CD4-positive, alpha-beta T cell treated with Interferon gamma for 1 hour (primary cell): Measurements from ENCODE around the gene CASP1.
"Not testable (repeated sequence)": the region's sequence is repeated elsewhere in the genome, so short reads cannot be mapped to it uniquely, and the experiment has no call there.

Experiments used
- DNase-seq: peaks from one replicate; pipeline ENCODE4 v3.0.0-alpha.2; 2020

Gene CASP1

DNA sequence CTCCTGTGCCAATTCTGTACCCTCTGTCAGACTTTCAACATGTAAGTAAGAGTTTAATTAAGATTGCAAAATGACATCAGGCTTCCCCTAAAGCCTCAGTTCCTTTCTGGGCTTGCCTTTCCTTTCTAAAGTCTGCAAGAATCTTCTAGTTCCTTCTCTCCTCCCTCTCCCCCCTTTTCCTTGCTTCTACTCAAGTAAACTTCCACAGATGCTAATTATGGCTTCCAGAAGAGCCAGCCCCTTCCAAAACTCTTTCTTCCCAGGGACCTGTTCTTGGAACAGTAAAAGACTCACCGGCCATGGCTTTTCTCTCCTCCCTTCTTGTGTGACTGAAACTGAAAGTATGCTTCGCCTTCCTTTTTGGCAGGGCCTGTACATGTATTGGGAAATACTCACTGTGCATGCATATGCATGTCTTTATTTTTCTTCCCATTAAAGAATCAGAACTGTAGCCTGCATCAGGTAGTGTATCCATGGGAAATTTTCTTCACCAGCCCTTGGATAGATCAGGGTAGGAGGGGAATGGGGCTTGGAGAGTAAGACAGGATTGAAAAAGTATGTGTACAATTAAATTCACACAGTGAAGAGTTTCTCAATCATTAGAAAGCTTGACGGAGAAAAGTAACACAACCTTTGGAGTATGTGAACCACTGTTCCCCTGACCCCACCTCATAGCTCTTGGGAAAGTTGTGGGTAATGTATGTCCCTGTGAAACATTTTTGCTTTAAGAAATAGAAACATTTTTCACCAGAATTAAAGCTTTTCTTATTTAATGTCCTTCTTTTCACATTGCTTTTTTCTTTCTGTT is at the start of gene CASP1:
CASP1 (minus strand) TSS at position 332 of the 808 bp plus-strand sequence; CDS start at position 301, 31 bp downstream.
- DNase-seq: peak; percentile 23

DNA sequence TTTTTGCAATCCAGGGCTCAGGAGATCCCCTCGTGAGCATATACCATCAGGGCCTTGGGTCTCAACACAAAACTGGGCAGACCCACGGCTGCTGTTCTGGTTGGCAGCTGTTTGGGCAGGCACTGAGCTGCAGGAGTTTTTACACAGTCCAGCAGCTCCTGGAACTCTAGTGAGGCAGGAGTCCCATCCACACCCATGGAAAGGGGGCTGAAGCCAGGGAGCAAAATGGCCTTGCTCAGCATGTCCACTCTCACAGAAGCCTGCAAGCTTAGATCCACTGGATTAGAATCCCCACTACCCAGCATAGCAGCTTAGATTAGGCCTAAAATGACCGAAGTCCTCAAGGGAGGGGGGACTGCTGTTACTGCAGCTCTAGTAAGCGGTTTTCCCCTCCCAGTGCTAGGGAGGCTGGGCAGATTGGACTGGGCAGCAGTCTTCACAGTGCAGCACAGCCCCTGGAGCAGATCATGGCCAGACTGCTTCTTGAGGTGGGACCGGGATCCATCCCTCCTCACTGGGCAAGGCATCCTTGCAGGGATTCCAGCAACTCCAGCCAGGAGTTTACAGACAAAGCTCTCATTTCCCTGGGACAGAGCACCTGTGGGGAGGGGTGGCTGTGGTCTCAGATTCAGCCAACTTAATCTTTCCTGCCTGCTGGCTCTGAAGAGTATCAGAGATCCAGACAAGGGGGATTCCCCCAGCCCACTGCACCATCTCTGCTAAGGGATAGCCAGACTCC is 46.6 kb upstream of the CASP1 start:
- DNase-seq: no peak

DNA sequence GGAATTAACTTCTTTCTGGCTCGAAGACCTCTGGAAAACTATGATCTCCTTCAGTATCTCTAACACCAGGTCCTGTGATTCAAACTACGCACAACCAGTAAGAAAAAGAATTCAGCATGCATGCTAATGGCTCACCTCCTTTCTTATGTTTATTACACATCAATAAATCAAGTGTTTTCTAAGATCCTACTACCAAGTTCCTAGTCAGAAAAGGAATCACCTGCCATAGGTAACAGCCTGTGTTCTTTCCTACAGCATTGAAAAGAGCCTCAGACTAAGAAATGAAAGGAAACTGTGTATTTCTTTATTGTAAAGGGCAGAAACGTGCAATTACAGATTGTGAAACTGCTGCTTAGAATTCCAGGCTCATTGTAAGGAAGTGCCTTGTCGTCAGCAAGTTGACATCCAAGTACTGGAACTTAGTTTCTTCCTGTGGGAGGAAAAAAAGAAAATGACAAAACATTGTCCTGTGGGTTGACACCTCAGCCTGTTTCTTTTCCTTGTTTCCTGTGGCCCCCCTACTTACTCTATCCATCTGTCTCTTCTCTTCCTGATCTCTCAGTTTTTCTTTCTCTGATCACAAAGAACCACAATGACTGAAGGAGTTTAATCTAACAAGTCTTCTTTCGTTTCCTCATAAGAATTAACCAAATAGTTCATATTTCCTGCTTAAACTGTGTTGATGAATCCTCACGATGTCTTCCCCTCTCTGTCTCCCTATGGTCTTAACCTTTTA is 45.4 kb upstream of the CASP1 start:
- DNase-seq: not testable (repeated sequence)

DNA sequence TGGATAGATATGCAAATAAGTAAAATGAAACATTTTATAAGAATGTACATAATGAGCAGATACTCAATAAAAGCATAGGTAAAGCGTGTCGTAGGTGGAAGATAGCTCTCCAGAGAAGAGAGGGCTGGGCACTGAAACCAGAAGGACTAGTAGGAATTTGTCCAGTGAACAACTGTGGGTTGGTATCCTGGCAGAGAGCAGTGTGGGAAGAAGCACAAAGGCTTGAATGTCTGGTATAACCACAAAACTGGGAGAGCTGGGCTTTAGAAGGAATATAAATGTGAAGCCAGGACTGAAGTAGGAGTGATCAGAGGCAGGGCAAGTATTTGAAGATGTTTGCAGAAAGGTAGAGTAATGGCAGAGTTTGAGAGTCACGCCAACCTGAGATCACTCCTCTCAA is 43.3 kb upstream of the CASP1 start:
- DNase-seq: no peak

DNA sequence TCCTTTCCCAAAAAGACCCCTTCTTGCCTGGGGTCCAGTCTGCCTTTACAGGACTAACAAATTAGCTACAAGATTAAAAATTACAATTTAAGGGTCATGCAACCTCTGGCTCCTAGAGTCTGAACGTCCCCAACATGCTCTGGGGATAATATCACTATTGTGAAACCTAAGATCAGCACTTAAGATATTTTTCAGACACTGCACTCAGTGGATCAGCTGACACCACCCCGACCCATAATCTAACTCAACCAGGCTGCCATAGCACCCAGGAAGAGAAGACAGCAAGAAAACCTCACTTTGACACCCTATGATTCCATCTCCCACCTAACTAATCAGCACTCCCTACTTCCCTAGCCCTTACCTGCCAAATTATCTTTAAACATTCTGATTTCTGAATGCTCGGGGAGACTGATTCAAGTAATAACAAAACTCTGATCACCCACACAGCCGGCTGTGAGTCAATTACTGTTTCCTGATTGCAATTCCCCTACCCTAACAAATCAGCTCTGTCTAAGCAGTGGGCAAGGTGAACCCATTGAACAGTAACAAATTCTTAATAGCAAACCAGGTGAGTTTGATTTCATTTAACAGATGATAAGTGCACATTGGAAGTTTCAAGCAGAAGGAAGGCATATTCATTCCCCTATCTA is 42.3 kb upstream of the CASP1 start:
- not testable (repeated sequence) for DNase-seq

DNA sequence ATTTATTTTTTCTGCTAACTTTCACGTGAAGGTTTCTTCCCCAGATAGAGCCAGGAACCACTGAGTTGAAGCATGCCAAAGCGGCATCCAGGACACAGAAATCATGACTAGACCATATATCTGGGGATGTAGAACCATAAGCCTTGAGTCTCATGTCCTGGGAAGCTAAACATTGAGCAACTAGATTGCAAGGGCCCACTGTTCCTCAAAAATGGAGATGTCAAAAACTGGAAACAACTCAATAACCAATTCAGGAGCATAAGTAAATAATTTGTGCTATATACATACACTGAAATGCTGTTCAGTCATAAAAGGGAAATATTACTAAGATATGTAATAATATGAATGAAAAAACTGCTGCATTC is 39.2 kb upstream of the CASP1 start:
- DNase-seq: no peak

DNA sequence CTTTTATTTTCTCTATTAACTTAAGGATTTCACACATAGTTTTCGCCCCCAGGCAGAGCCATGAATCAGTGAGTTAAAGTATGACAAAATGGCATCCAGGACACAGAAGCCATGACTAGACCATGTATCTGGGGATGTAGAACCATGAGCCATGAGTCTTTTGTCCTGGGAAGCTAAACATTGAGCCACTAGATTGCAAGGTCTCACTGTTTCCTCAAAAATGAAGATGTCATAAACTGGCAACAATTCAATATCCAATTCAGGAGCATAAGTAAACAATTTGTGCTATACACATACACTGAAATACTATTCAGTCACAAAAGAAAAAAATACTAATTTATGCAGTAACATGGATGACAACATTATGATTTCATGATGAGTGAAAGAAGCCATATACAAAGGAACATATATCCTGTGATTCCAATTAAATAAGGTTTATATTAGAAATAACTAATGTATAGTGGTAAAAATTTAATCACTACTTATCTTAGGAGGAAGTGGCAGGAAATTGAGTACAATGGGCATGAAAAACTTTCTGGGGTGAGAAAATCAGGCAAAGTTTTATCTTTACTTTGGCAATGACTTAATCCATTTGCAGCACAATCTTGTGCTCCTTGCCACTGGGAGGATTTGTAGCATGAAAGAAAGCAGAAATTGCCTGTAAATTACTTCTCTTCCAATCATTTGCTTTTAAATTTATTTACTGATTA is 38.7 kb upstream of the CASP1 start:
- DNase-seq: no peak

DNA sequence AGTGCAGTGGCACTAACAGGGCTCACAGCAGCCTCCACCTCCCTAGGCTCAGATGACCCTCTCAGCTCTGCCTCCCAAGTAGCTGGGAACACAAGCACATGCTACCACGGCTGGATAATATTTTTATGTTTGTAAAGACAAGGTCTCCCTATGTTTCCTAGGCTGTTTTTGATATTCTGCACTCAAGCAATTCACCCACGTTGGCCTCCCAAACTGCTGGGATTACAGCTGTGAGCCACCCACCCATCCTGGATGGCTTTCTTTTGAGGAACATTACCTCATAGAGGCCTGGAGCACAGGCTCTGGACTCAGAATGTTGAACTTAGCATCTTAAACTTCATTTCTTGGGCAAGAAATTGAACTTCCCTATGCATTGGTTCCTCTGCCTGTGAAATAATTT is 37.1 kb upstream of the CASP1 start:
- not testable (repeated sequence) for DNase-seq

DNA sequence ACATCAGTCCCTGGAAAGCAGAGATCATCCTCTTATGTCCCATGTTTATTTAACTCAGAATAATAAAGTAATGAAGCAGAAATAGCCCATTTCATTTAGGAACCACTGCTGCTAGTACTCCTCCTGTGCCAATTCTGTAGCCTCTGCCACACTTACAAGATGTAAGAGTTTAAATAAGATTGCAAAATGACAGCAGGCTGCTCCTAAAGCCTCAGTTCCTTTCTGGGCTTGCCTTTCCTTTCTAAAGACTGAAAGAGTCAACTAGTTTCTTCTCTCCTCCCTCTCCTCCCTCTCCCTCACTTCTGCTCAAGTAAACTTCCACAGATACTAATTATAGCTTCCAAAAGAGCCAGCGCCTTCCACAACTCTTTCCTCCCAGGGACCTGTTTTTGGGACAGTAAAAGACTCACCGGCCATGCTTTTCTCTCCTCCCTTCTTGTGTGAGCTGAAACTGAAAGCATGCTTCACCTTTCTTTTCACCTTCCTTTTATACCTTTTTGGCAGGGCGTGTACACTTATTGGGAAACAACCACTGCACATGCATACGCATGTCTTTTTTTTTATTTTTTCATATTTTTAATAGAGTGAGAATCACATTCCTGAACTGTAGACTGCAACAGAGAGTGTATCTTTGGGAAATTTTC is 36.3 kb upstream of the CASP1 start:
- no peak for DNase-seq

DNA sequence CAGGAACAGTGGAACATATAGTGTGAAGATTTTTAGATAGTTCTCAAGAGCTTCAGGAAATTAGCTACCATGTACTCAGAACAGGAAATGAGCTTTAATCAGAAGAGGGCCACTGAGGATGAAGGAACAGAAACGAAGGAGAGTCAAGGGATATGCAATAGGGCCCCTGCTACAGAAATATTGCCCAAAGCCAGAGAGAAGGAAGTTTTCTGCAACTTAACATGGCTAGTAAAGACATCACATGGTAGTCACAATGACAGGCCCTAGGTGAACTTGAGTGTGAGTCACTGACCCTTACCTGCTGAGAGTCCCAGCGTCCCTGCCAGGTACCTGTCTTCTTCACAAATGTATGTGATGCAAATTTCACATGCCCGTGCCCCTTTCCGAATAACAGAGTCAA is 35.4 kb upstream of the CASP1 start:
- DNase-seq: no peak

DNA sequence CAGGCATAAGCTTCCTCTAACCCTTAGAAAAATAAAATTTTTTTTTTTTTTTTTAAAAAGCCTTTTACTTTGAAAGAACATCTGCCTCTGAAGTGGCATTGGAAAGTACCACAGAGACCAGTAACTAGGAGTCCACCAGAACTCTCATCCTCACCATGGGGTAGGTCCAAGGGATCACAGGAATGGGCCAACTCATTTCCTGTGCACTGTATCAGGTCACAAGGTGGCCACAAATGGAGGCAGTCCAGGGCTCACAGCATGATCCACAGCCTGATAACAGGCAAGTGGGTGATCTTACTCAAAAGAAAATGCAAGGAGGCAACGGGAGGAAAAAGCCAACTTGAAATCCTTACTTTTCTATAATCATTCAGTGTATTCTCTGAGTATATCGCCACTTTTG is 34.8 kb upstream of the CASP1 start:
- DNase-seq: not testable (repeated sequence)

DNA sequence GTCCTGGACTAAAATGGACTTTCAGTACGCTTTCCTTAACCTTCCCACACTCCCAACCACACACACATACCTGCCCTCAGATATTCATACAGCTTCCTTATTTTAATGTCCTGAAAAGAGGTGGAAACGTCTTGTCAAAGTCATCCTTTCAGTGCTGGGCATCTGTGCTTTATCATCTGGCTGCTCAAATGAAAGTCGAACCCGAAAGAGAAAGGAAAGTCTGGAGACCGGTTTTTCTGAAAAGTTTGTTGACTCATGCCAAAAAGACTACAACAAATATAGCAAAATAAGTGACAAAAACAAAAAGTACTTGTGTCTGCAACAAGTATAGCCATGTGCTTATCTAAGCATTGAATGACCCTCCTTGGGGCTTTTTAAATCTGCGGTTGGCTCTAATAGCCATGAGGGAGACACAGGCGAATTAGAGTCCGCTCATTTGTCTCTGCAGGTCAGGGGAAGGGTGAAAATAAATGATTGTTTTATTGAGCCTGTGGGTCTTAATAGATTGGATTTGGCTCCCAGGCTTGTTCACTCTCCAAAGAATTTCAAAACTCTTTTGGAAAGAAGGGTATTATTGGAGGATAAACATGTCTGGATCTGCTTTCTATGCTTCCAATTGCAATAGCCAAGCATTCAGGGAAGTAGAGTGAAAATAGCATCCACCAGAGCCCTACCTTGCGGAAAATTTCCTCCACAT is 28.4 kb upstream of the CASP1 start:
- DNase-seq: not testable (repeated sequence)

DNA sequence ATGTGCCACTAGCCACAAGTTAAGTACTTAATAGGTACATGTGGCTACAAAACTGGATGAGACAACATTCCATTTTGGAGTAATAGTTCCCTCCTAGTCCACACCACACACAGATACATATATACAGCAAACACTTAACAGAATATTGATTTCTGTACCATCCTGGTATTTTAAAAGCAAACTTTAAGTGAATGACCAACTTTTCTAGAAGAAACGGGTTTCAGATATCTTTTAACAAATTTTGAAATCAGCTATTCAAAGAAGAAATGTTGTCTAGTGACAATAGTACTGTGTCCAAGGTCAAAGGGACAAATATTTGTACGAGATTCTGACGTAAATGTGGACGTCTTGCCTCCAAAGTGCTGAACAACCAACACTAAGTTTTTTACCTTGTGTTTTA is 22.5 kb upstream of the CASP1 start:
- no peak for DNase-seq

DNA sequence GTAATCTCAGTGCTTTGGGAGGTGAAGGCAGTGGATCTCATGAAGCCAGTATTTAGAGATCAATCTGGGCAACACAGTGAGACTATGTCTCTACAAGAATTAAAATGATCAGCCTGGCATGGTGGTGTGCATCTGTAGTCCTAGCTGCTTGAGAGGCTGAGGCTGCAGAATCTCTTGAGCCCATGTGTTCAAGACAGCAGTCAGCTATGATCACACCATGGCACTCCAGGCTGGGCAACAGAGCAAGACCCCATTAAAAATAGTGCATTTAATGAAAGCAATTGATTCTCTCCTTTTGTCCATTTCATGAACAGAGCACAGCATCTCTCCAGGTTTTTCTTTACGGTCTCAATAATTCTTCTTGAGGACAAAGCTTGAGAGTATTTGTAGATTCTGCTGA is 21.5 kb upstream of the CASP1 start:
- no peak for DNase-seq

DNA sequence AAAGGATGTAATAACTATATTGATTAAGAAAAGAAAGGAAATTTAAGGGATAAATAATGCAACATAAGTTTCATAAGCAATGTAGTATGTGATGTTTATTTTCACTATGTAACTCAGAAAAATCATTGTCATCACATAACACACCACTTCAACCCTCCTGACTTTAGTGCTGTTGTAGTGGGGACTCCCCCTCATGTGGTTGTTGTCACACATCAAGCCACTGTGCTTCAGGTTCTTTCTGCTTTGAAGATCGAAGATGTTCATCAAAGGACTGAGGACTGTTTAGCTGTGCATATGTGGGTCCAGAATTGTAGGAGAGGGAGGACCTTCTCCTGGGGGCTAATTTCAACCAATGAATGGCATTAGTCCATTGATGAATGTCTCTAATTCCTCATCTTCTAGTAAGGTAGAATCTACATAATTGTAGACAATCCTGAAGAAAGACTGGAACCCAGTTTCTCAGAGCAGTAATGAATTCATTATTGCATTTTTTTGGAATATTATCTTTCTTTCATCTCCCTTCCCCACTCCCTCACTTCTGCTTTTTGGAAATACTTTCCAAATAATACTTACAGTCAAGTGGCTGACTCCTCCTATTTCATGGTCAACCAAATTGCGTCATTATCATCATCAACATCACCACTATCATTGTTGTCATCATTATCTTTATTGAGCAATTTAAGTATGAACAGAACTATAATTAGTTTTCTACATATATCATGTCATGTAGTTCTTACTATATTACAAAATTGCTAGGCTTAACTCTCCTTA is 20.0 kb upstream of the CASP1 start:
- no peak for DNase-seq

DNA sequence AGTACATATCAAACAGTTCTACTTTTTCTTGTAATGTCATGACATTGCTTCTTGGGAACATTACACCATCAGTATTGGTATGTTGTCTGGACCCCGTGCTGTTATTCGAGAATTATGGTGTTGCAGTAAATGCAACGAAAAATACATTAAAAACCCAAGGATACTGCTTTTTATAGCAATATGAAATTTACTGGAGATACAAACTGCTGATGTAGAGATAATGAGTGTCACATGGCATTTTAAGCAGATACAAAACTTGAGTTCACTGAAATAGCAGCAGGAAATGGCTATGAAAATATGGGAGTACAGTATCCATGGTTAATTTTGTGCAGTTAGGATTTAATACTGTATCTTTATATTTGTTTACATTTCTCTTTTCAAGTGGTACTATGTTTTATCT is 17.5 kb upstream of the CASP1 start:
- DNase-seq: no peak

DNA sequence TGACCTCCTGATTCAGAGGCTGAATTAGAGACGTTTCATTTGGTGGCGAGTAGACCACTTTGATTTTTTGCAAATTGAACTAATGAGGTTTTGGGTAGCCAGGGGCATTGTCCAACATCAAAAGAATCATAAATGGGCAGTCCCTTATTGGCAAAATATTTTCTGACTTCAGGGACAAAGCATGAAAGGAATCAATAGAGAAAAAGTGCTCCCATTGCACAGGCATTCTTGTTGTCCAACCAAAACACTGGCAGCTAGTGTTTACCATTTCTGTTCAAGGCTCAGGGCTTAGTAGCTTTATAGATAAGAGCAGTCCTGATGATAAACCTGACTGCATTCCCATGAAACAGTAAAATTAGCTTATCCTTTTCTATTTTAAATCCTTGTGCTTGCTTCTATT is 16.6 kb upstream of the CASP1 start:
- DNase-seq: no peak

DNA sequence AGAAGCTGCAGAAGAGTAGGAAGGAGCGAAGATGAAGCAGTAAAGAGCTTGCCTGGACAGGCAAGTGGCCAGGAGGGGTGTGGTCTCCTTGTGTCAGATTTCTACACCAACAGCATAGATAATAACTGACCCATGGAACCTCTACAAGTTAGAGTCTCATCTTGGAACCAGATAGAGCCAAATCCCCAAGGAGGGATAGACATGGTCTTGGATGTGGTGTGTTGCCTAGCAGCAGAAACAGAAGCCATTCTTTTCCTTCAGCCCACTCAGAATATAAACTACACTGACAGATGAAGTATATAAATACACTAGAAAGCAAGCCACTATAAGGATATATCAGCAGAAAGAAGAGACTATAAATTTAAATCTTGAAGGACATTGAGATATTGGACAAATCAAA is 14.5 kb upstream of the CASP1 start:
- no peak for DNase-seq

DNA sequence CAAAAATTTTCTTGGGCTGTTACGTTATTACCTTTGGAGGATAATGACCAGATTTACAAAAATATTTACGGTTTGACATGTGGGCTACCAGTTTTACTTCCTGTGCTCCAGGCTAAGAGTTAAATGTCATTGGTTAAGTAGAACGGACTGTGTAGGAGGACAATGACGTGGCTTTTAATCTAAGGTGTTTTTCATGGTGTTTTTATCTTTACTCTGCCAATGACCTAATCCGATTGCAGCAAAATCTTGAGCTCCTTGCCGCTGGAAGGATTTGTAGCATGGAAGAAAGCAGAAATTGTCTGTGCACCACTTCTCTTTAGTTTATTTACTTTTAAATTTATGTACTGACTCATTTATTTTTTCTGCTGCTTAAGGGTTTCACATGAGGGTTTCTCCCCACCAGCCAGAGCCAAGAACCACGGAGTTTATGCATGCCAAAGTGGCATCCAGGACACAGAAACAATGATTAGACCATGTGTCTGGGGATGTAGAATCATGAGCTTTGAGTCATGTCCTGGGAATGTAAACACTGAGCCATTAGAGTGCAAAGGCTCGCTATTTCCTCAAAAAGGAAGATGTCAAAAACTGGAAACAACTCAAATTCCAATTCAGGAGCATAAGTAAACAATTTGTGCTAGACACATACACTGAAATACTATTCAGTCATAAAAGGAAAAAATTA is 12.1 kb upstream of the CASP1 start:
- no peak for DNase-seq
